Adrenal gland (tissue), 5 donors: ENCODE results near the gene RRH.

Experiments used
- CTCF ChIP-seq, 6 experiments: fragments of 450-650 bp in 4 of 6; fragments of 200-600 bp in 2 of 6; sonication (generic) in 1 of 6; IDR thresholded peaks; 1 replicate in 5 of 6; 2 replicates in 1 of 6; pipeline versions ENCODE4 v1.5.1 to v1.8.0; 2016 to 2021; ENCODE audit warnings: antibody characterized with exemption in 6 of 6, mild to moderate bottlenecking in 2 of 6, moderate library complexity in 1 of 6
- POLR2A ChIP-seq, 2 donors: fragments of 450-650 bp; IDR thresholded peaks; one replicate each; pipeline ENCODE4 v1.6.1; 2017; ENCODE audit warnings: antibody characterized with exemption in 2 of 2, mild to moderate bottlenecking in 2 of 2, moderate library complexity in 1 of 2
- donor health status: DM: no; HTN: no; CAD: no.

GRCh38 chr4:109809655-109810054 is 18.1 kb upstream of the RRH start:
- TF ChIP-seq POLR2A (IDR thresholded peaks at IDR 0.05), result no peak
- TF ChIP-seq CTCF (IDR thresholded peaks at IDR 0.05), result no peak
